H9 (cell line): Measurements from ENCODE around the gene BABAM1. TPM values are rescaled to one million over a fixed set of nuclear protein-coding genes. Genes with fewer than 3 reads are reported as not detected.

ENCODE experiments used
- DNase-seq: peaks from one replicate; pipeline ENCODE4 v3.0.0-alpha.2; 2017
- H2AFZ ChIP-seq: one replicate; pipeline ENCODE4 v1.6.1; 2013; ENCODE audit warnings: mild to moderate bottlenecking, low read length, control low read depth, moderate library complexity
- H2AK5ac ChIP-seq: 2 replicates; pipeline ENCODE4 v1.6.1; 2013; ENCODE audit warnings: low read length, control low read depth, mixed read lengths; ENCODE audit not compliant: insufficient read length
- H2BK120ac ChIP-seq: one replicate; pipeline ENCODE4 v1.6.1; 2013; ENCODE audit warnings: low read depth, mild to moderate bottlenecking, low read length, control low read depth, inconsistent platforms; ENCODE audit not compliant: poor library complexity, severe bottlenecking
- H2BK12ac ChIP-seq: 2 replicates; pipeline ENCODE4 v1.6.1; 2013; ENCODE audit warnings: low read length, control low read depth, mixed read lengths, low read depth; ENCODE audit not compliant: insufficient read length
- H2BK15ac ChIP-seq: 2 replicates; pipeline ENCODE4 v1.6.1; 2013; ENCODE audit warnings: low read depth, low read length, control low read depth
- H2BK20ac ChIP-seq: one replicate; pipeline ENCODE4 v1.6.1; 2013; ENCODE audit warnings: low read depth, mild to moderate bottlenecking, low read length, control low read depth, inconsistent platforms; ENCODE audit not compliant: poor library complexity, severe bottlenecking
- H2BK5ac ChIP-seq: 2 replicates; pipeline ENCODE4 v1.6.1; 2013; ENCODE audit warnings: low read length, control low read depth, mixed read lengths; ENCODE audit not compliant: insufficient read length
- H3K14ac ChIP-seq: 2 replicates; pipeline ENCODE4 v1.6.1; 2013; ENCODE audit warnings: low read length, control low read depth; ENCODE audit not compliant: insufficient read depth
- H3K18ac ChIP-seq: 2 replicates; pipeline ENCODE4 v1.6.1; 2013; ENCODE audit warnings: low read depth, mild to moderate bottlenecking, mixed read lengths, low read length, control low read depth; ENCODE audit not compliant: insufficient read length
- H3K23ac ChIP-seq: 2 replicates; pipeline ENCODE4 v1.6.1; 2013; ENCODE audit warnings: low read length, control low read depth, mixed read lengths, low read depth; ENCODE audit not compliant: insufficient read length
- H3K23me2 ChIP-seq: 2 replicates; pipeline ENCODE4 v1.6.1; 2013; ENCODE audit warnings: low read depth, mild to moderate bottlenecking, mixed read lengths, low read length, control low read depth; ENCODE audit not compliant: insufficient read length, poor library complexity, severe bottlenecking
- H3K27ac ChIP-seq: 2 replicates; pipeline ENCODE4 v1.5.1; 2013; ENCODE audit warnings: low read length, control low read depth, mixed read lengths, low read depth; ENCODE audit not compliant: insufficient read length
- H3K27me3 ChIP-seq: 2 replicates; pipeline ENCODE4 v1.6.1; 2013; ENCODE audit warnings: low read length, control low read depth, inconsistent platforms; ENCODE audit not compliant: insufficient read depth
- H3K4ac ChIP-seq: 2 replicates; pipeline ENCODE4 v1.6.1; 2013; ENCODE audit warnings: low read depth, mild to moderate bottlenecking, control low read depth, inconsistent platforms, low read length, moderate library complexity
- H3K4me1 ChIP-seq: 2 replicates; pipeline ENCODE4 v1.6.1; 2013; ENCODE audit warnings: low read length, control low read depth, inconsistent platforms; ENCODE audit not compliant: insufficient read depth
- H3K4me2 ChIP-seq: 2 replicates; pipeline ENCODE4 v1.6.1; 2013; ENCODE audit warnings: low read length, control low read depth, mixed read lengths; ENCODE audit not compliant: insufficient read length, insufficient read depth
- H3K56ac ChIP-seq: 2 replicates; pipeline ENCODE4 v1.6.1; 2013; ENCODE audit warnings: low read depth, mild to moderate bottlenecking, mixed read lengths, low read length, control low read depth; ENCODE audit not compliant: insufficient read length
- H3K79me1 ChIP-seq: 2 replicates; pipeline ENCODE4 v1.6.1; 2013; ENCODE audit warnings: low read depth, mild to moderate bottlenecking, moderate library complexity, low read length, control low read depth, inconsistent platforms; ENCODE audit not compliant: insufficient read depth, poor library complexity, severe bottlenecking
- H3K79me2 ChIP-seq: 2 replicates; pipeline ENCODE4 v1.6.1; 2013; ENCODE audit warnings: low read length, control low read depth, inconsistent platforms; ENCODE audit not compliant: insufficient read depth
- H3K9ac ChIP-seq: 2 replicates; pipeline ENCODE4 v1.6.1; 2013; ENCODE audit warnings: low read length, control low read depth, mixed read lengths; ENCODE audit not compliant: insufficient read length; ENCODE audit errors: extremely low read depth
- H3K9me3 ChIP-seq: one replicate; pipeline ENCODE4 v1.6.1; 2013; ENCODE audit warnings: low read depth, low read length, inconsistent platforms; ENCODE audit not compliant: control insufficient read depth
- H3T11ph ChIP-seq: one replicate; pipeline ENCODE4 v1.6.1; 2013; ENCODE audit warnings: mild to moderate bottlenecking, low read length, control low read depth, inconsistent platforms
- H4K20me1 ChIP-seq: one replicate; pipeline ENCODE4 v1.6.1; 2013; ENCODE audit not compliant: control insufficient read depth, insufficient read length, insufficient read depth
- H4K5ac ChIP-seq: 2 replicates; pipeline ENCODE4 v1.6.1; 2013; ENCODE audit warnings: low read depth, mild to moderate bottlenecking, mixed read lengths, low read length, control low read depth; ENCODE audit not compliant: insufficient read length
- H4K8ac ChIP-seq: replicated peaks from 2 replicates; pipeline ENCODE4 v1.6.1; 2013; ENCODE audit warnings: low read length, control low read depth, mixed read lengths, low read depth; ENCODE audit not compliant: insufficient read length
- H4K91ac ChIP-seq: 2 replicates; pipeline ENCODE4 v1.6.1; 2013; ENCODE audit warnings: low read depth, mild to moderate bottlenecking, moderate library complexity, mixed read lengths, low read length, control low read depth; ENCODE audit not compliant: insufficient read length
- H3K27ac Mint-ChIP-seq, 3 experiments: 2 replicates in 2 of 3; 3 replicates in 1 of 3; pipeline ENCODE4 v1.8.0; 2020 to 2021; ENCODE audit warnings: mixed read lengths in 3 of 3, mild to moderate bottlenecking in 1 of 3, moderate library complexity in 1 of 3
- H3K27me3 Mint-ChIP-seq: 2 replicates; pipeline ENCODE4 v1.8.0; 2021; ENCODE audit warnings: low read depth, mild to moderate bottlenecking, moderate library complexity, mixed read lengths
- H3K36me3 Mint-ChIP-seq, 3 experiments: 2 replicates in 2 of 3; 3 replicates in 1 of 3; pipeline ENCODE4 v1.8.0; 2020 to 2021; ENCODE audit warnings: low read depth in 3 of 3, mixed read lengths in 3 of 3; ENCODE audit not compliant: insufficient read depth in 1 of 3
- H3K4me1 Mint-ChIP-seq, 2 experiments: 2 replicates each; pipeline ENCODE4 v1.8.0; 2020; ENCODE audit warnings: mixed read lengths in 2 of 2
- H3K4me3 Mint-ChIP-seq, 2 experiments: 2 replicates in 1 of 2; 3 replicates in 1 of 2; pipeline ENCODE4 v1.8.0; 2020 to 2021; ENCODE audit warnings: mild to moderate bottlenecking in 2 of 2, mixed read lengths in 2 of 2, moderate library complexity in 1 of 2
- H3K9me3 Mint-ChIP-seq, 2 experiments: 2 replicates in 1 of 2; 3 replicates in 1 of 2; pipeline ENCODE4 v1.8.0; 2020; ENCODE audit warnings: mild to moderate bottlenecking in 2 of 2, mixed read lengths in 2 of 2, moderate library complexity in 1 of 2
- CTCF ChIP-seq: fragments of 200-600 bp; sonication (generic); conservative IDR thresholded peaks from 3 replicates; pipeline ENCODE4 v1.8.0; 2021; ENCODE audit warnings: antibody characterized with exemption, mild to moderate bottlenecking
- WGBS: extraction: QIAGEN DNeasy Blood & Tissue Kit; methylation state at CpG from one replicate; pipeline ENCODE4 v1.1.7; 2013; ENCODE audit warnings: missing lambda C conversion rate, low lambda C conversion rate, mixed read lengths; ENCODE audit not compliant: insufficient read length; ENCODE audit errors: extremely low coverage; 5-methylcytosine and 5-hydroxymethylcytosine counted together
- total RNA-seq: library from RNA; stranded (reverse); gene quantifications from 2 replicates; pipeline ENCODE4 v1.2.1, GENCODE V29; 2021

BABAM1 gene
- total RNA-seq, 1 experiment from 2014 or later, result 130 TPM

GRCh38 chr19:17225053-17225452, 42.2 kb upstream of the BABAM1 start:
- no peak overlapping the region for H3K56ac ChIP-seq
- no peak overlapping the region for H2BK20ac ChIP-seq
- no peak overlapping the region for H4K91ac ChIP-seq
- H3K27me3 Mint-ChIP-seq, result no peaks in the 10 kb centered on the region
- peaks cover 5% of the 10 kb centered on the region for H3K23me2 ChIP-seq
- H3K36me3 Mint-ChIP-seq, result peaks cover 0 to 7% (median 4%) of the 10 kb centered on the region in 3 experiments; a peak in 3 of 7 replicates
- H2AK5ac ChIP-seq, result no peak overlapping the region
- no peaks in the 10 kb centered on the region for H3K9me3 ChIP-seq
- no peak overlapping the region for H3T11ph ChIP-seq
- H3K9me3 Mint-ChIP-seq, result no peaks in the 10 kb centered on the region
- H2BK12ac ChIP-seq, result no peak overlapping the region
- H2BK5ac ChIP-seq, result no peak overlapping the region
- no peak overlapping the region for H3K9ac ChIP-seq
- no peak overlapping the region for H3K4me2 ChIP-seq
- H3K27me3 ChIP-seq, result no peaks in the 10 kb centered on the region
- H3K18ac ChIP-seq, result no peak overlapping the region
- no peaks in the 10 kb centered on the region for H4K20me1 ChIP-seq
- H3K4ac ChIP-seq, result no peak overlapping the region
- TF ChIP-seq CTCF, result no peak
- H3K27ac ChIP-seq, result no peak overlapping the region
- no peaks in the 10 kb centered on the region; the same call in 1 of the 2 replicates for H3K4me1 ChIP-seq
- no peak for DNase-seq
- no CpG with 5 or more reads among the region's 10 CpGs for WGBS
- H4K8ac ChIP-seq, result no peak overlapping the region
- no peaks in the 10 kb centered on the region for H3K79me1 ChIP-seq
- H4K5ac ChIP-seq, result no peak overlapping the region
- no peak overlapping the region for H2BK15ac ChIP-seq
- H3K14ac ChIP-seq, result no peak overlapping the region
- H2BK120ac ChIP-seq, result no peak overlapping the region
- peaks cover 8 to 21% of the 10 kb centered on the region in 2 experiments for H3K4me1 Mint-ChIP-seq
- no peak overlapping the region for H2AFZ ChIP-seq
- no peaks in the 10 kb centered on the region for H3K79me2 ChIP-seq
- no peak overlapping the region for H3K23ac ChIP-seq
- H3K27ac Mint-ChIP-seq, result no peak overlapping the region
- H3K4me3 Mint-ChIP-seq, result peak overlapping the region; percentile 24 to 60; a peak in 1 of 5 replicates
